Loucy (cell line): ENCODE data around the gene PTPRA.
"Not testable (repeated sequence)": the region's sequence is repeated elsewhere in the genome, so short reads cannot be mapped to it uniquely, and the experiment has no call there.

Source experiments
- EZH2phosphoT487 ChIP-seq: fragments of 200-600 bp; IDR thresholded peaks from 2 replicates; pipeline ENCODE4 v1.6.1; 2018; ENCODE audit warnings: antibody characterized with exemption, mild to moderate bottlenecking, moderate library complexity, borderline replicate concordance
- TF ChIP-seq, protein P1 (sequence below): fragments of 200-600 bp; sonication (generic); conservative IDR thresholded peaks from 2 replicates; pipeline ENCODE4 v1.5.1; 2014; ENCODE audit warnings: mild to moderate bottlenecking, antibody characterized with exemption, low read length

- TF ChIP-seq, protein P1, sequence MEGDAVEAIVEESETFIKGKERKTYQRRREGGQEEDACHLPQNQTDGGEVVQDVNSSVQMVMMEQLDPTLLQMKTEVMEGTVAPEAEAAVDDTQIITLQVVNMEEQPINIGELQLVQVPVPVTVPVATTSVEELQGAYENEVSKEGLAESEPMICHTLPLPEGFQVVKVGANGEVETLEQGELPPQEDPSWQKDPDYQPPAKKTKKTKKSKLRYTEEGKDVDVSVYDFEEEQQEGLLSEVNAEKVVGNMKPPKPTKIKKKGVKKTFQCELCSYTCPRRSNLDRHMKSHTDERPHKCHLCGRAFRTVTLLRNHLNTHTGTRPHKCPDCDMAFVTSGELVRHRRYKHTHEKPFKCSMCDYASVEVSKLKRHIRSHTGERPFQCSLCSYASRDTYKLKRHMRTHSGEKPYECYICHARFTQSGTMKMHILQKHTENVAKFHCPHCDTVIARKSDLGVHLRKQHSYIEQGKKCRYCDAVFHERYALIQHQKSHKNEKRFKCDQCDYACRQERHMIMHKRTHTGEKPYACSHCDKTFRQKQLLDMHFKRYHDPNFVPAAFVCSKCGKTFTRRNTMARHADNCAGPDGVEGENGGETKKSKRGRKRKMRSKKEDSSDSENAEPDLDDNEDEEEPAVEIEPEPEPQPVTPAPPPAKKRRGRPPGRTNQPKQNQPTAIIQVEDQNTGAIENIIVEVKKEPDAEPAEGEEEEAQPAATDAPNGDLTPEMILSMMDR = not testable (repeated sequence)
- TF ChIP-seq EZH2phosphoT487 = not testable (repeated sequence)
Observed at GRCh38 chr20:2831206-2831605, 42.1 kb upstream of the PTPRA start.
